ENCODE measurements around the gene DCAF8.

- TF ChIP-seq, protein P1, sequence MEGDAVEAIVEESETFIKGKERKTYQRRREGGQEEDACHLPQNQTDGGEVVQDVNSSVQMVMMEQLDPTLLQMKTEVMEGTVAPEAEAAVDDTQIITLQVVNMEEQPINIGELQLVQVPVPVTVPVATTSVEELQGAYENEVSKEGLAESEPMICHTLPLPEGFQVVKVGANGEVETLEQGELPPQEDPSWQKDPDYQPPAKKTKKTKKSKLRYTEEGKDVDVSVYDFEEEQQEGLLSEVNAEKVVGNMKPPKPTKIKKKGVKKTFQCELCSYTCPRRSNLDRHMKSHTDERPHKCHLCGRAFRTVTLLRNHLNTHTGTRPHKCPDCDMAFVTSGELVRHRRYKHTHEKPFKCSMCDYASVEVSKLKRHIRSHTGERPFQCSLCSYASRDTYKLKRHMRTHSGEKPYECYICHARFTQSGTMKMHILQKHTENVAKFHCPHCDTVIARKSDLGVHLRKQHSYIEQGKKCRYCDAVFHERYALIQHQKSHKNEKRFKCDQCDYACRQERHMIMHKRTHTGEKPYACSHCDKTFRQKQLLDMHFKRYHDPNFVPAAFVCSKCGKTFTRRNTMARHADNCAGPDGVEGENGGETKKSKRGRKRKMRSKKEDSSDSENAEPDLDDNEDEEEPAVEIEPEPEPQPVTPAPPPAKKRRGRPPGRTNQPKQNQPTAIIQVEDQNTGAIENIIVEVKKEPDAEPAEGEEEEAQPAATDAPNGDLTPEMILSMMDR (IDR thresholded peaks at IDR 0.05): no peak
- TF ChIP-seq EZH2 (IDR thresholded peaks at IDR 0.05; ENCODE audit: borderline replicate concordance, insufficient read depth, low read depth, low read length, poor library complexity, severe bottlenecking): no peak
Measured at GRCh38 chr1:160255781-160256300, 6.5 kb downstream of the DCAF8 start.
